Stimulated activated CD8-positive, alpha-beta memory T cell treated with anti-CD3 and anti-CD28 coated beads, Interleukin-2, amount 100 ng/mL, for 1 hour (primary cell): Measurements from ENCODE around the gene TMEM82.

Experiments used
- DNase-seq, 2 donors: peaks; one replicate each; pipeline ENCODE4 v3.0.0-alpha.2; 2020; ENCODE audit warnings: low read depth in 2 of 2

Gene TMEM82

GRCh38 chr1:15756143-15757015 is 14.1 kb downstream of the TMEM82 start:
- DNase-seq, result no peak

GRCh38 chr1:15757016-15757543 is 14.8 kb downstream of the TMEM82 start:
- DNase-seq, result no peak

- DNase-seq, result no peak
Observed at GRCh38 chr1:15757575-15758342, 15.5 kb downstream of the TMEM82 start.

- DNase-seq, result no peak
Observed at GRCh38 chr1:15758343-15758931, 16.1 kb downstream of the TMEM82 start, which contains the start of gene FBLIM1. TSS of gene FBLIM1 (plus strand) at chr1:15758795. CDS start at chr1:15764984, 6,189 bp downstream.

GRCh38 chr1:15758953-15759661 is 16.8 kb downstream of the TMEM82 start:
- DNase-seq, result no peak

GRCh38 chr1:15760520-15761211 is 18.4 kb downstream of the TMEM82 start:
- DNase-seq, result no peak

GRCh38 chr1:15761366-15762128 is 19.2 kb downstream of the TMEM82 start:
- DNase-seq, result no peak

- no peak for DNase-seq
Observed at GRCh38 chr1:15762546-15762945, 20.2 kb downstream of the TMEM82 start.

GRCh38 chr1:15764269-15764764 is 22.0 kb downstream of the TMEM82 start:
- DNase-seq, result no peak

GRCh38 chr1:15764890-15765289 is 22.6 kb downstream of the TMEM82 start:
- no peak for DNase-seq

- DNase-seq, result no peak
Observed at GRCh38 chr1:15765495-15766194, 23.3 kb downstream of the TMEM82 start.

- no peak for DNase-seq
Observed at GRCh38 chr1:15767941-15768340, 25.6 kb downstream of the TMEM82 start.

- DNase-seq, result no peak
Observed at GRCh38 chr1:15768388-15768787, 26.1 kb downstream of the TMEM82 start.

GRCh38 chr1:15770313-15770962 is 28.1 kb downstream of the TMEM82 start:
- DNase-seq, result no peak

- no peak for DNase-seq
Observed at GRCh38 chr1:15771836-15772515, 29.7 kb downstream of the TMEM82 start.

- no peak for DNase-seq
Observed at GRCh38 chr1:15775706-15776105, 33.4 kb downstream of the TMEM82 start.

- DNase-seq, result no peak
Observed at GRCh38 chr1:15777909-15778707, 35.8 kb downstream of the TMEM82 start.
